Fibroblast of lung (primary cell): ENCODE results near the gene FBXO47.

Experiments
- CTCF ChIP-seq, 2 donors: IDR thresholded peaks in 1 of 2; conservative IDR thresholded peaks in 1 of 2; 1 replicate in 1 of 2; 2 replicates in 1 of 2; pipeline ENCODE4 v1.5.1; 2011 to 2012; ENCODE audit warnings: low read length in 2 of 2, control low read depth in 1 of 2, inconsistent platforms in 1 of 2, low read depth in 1 of 2, mild to moderate bottlenecking in 1 of 2
- EZH2 ChIP-seq: IDR thresholded peaks from 2 replicates; pipeline ENCODE4 v1.5.1; 2012; ENCODE audit warnings: low read length, control low read depth, mild to moderate bottlenecking; ENCODE audit errors: missing control alignments

- no peak for TF ChIP-seq CTCF (conservative IDR thresholded peaks at IDR 0.05 in 1 of 2, IDR thresholded peaks at IDR 0.05 in 1 of 2; ENCODE audit: low read depth in 1 of 2, low read length in 2 of 2)
- no peak for TF ChIP-seq EZH2
Observed at GRCh38 chr17:39014044-39014794, 47.0 kb upstream of the FBXO47 start.
